ENCODE measurements around the gene GARIN3.

GRCh38 chr5:157168286-157168685, 2.2 kb upstream of the GARIN3 start:
- TF ChIP-seq EZH2 (IDR thresholded peaks at IDR 0.05; ENCODE audit: borderline replicate concordance, low read length) (no peak), CTCF (IDR thresholded peaks at IDR 0.05; ENCODE audit: low read length) (no peak)
